ENCODE measurements around the gene SLC35A2. TPM values are rescaled to one million over a fixed set of nuclear protein-coding genes. Genes with fewer than 3 reads are reported as not detected.
A peak's percentile ranks its signal among the peaks of the same experiment; 100 is the strongest.

The SLC35A2 gene
- total RNA-seq, 4 donors from 2014 or later, result 14.0 to 27.9 (median 25.4) TPM

DNA sequence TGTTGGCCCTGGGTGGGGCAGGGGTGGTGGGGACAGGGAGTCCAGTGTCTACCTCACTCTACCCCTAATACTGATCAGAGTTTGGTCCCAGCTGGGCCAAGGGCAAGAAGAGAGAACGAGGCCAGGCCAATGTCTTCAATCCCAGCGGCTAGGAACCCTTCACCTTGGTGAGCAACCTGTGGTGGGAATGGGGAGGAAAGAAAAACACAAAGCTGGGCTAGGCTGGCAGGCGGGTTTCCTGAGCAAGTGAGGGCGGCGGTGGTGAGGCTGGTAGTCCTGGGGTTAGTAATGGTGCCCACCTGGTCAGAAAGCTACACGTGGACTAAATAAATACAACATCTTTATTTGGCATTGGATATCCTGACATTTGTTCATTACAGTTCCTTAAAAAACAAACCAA lies 8.2 kb downstream of the SLC35A2 start:
- intact Hi-C loops (cut with DNase I; ENCODE audit: low total_unique reads), result no loop called here
- WGBS, 2 donors, result 84 to 86% methylated on average over 6 of the region's 6 CpGs
- no peak overlapping the region for H3K4me3 ChIP-seq (ENCODE audit: low read depth, poor library complexity, severe bottlenecking)
- no peak for TF ChIP-seq POLR2A (IDR thresholded peaks at IDR 0.05)
- TF ChIP-seq, protein P1, sequence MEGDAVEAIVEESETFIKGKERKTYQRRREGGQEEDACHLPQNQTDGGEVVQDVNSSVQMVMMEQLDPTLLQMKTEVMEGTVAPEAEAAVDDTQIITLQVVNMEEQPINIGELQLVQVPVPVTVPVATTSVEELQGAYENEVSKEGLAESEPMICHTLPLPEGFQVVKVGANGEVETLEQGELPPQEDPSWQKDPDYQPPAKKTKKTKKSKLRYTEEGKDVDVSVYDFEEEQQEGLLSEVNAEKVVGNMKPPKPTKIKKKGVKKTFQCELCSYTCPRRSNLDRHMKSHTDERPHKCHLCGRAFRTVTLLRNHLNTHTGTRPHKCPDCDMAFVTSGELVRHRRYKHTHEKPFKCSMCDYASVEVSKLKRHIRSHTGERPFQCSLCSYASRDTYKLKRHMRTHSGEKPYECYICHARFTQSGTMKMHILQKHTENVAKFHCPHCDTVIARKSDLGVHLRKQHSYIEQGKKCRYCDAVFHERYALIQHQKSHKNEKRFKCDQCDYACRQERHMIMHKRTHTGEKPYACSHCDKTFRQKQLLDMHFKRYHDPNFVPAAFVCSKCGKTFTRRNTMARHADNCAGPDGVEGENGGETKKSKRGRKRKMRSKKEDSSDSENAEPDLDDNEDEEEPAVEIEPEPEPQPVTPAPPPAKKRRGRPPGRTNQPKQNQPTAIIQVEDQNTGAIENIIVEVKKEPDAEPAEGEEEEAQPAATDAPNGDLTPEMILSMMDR (IDR thresholded peaks at IDR 0.05), result no peak
- no peak for DNase-seq (ENCODE audit: low spot score in 2 of 2)

DNA sequence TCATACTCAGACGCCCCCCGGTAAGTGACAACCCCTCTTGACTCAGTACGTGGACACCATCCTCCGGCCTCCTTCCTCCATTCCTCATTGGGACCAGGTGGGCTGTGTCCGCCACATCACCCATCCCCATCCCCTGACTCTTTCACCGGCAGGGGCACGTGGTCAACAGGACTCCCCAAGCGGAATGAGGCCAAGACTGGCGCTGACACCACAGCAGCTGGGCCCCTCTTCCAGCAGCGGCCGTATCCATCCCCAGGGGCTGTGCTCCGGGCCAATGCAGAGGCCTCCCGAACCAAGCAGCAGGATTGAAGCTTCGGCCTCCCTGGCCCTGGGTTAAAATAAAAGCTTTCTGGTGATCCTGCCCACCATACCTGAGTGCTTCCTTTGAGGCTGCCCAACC lies 8.7 kb downstream of the SLC35A2 start:
- no peak for TF ChIP-seq POLR2A (IDR thresholded peaks at IDR 0.05)
- TF ChIP-seq, protein P1 (IDR thresholded peaks at IDR 0.05), result no peak
- no peak overlapping the region for H3K4me3 ChIP-seq (ENCODE audit: low read depth, poor library complexity, severe bottlenecking)
- 81 to 82% methylated on average over 5 to 14 of the region's 14 CpGs for WGBS, 2 donors
- DNase-seq (ENCODE audit: low spot score in 2 of 2), result no peak
- intact Hi-C loops (cut with DNase I; ENCODE audit: low total_unique reads), result no loop called here

DNA sequence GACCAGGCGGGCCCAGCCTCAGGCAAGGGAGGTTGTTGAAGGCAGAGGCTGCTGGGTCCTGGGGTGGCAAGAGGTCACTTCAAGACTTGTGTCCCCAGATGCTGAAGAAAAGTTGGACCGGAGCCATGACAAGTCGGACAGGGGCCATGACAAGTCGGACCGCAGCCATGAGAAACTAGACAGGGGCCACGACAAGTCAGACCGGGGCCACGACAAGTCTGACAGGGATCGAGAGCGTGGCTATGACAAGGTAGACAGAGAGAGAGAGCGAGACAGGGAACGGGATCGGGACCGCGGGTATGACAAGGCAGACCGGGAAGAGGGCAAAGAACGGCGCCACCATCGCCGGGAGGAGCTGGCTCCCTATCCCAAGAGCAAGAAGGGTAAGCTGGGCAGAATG lies 9.3 kb downstream of the SLC35A2 start:
- WGBS, 2 donors, result 89 to 93% methylated on average over 20 of the region's 20 CpGs
- TF ChIP-seq POLR2A (IDR thresholded peaks at IDR 0.05), result no peak
- TF ChIP-seq, protein P1 (IDR thresholded peaks at IDR 0.05), result no peak
- no peak for DNase-seq (ENCODE audit: low spot score in 2 of 2)
- no peak overlapping the region for H3K4me3 ChIP-seq (ENCODE audit: low read depth, poor library complexity, severe bottlenecking)
- intact Hi-C loops (cut with DNase I; ENCODE audit: low total_unique reads), result no loop called here

DNA sequence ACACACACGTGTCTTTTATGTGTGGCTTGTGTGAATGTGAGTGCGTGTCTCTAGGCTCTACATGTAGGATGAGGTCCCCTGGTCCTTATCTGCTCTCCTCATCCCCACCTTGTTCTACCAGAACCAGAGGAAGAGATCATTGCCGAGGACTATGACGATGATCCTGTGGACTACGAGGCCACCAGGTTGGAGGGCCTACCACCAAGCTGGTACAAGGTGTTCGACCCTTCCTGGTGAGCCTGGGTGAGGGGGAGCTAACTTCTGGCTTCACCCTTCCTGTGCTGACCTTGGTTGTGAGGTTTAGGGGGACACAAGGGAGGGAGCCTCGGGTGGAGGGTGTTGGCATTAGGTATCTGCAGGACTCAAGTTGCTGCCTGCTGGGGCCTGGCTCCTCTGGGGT lies 10.4 kb downstream of the SLC35A2 start:
- WGBS, 2 donors, result 84 to 93% methylated on average over 6 to 7 of the region's 7 CpGs
- TF ChIP-seq POLR2A (IDR thresholded peaks at IDR 0.05), result no peak
- TF ChIP-seq, protein P1 (IDR thresholded peaks at IDR 0.05), result no peak
- DNase-seq (ENCODE audit: low spot score in 2 of 2), result no peak
- H3K4me3 ChIP-seq (ENCODE audit: low read depth, poor library complexity, severe bottlenecking), result no peak overlapping the region
- intact Hi-C loops (cut with DNase I; ENCODE audit: low total_unique reads), result no loop called here

DNA sequence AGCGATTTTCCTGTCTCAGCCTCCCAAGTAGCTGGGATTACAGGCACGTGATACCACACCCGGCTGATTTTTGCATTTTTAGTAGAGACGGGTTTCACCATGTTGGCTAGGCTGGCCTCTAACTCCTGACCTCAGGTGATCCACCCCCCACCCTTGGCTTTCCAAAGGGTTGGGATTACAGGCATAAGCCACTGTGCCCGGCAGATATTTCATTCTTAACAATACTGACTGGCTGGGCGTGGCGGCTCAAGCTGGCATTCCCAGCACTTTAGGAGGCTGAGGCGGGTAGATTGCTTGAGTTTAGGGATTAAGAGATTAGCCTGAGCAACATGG lies 12.4 kb downstream of the SLC35A2 start:
- no peak for DNase-seq (ENCODE audit: low spot score in 2 of 2)
- TF ChIP-seq, protein P1 (IDR thresholded peaks at IDR 0.05), result no peak
- TF ChIP-seq POLR2A (IDR thresholded peaks at IDR 0.05), result no peak
- H3K4me3 ChIP-seq (ENCODE audit: low read depth, poor library complexity, severe bottlenecking), result no peak overlapping the region
- intact Hi-C loops (cut with DNase I; ENCODE audit: low total_unique reads), result no loop called here
- 44 to 72% methylated on average over 8 of the region's 8 CpGs for WGBS, 2 donors

DNA sequence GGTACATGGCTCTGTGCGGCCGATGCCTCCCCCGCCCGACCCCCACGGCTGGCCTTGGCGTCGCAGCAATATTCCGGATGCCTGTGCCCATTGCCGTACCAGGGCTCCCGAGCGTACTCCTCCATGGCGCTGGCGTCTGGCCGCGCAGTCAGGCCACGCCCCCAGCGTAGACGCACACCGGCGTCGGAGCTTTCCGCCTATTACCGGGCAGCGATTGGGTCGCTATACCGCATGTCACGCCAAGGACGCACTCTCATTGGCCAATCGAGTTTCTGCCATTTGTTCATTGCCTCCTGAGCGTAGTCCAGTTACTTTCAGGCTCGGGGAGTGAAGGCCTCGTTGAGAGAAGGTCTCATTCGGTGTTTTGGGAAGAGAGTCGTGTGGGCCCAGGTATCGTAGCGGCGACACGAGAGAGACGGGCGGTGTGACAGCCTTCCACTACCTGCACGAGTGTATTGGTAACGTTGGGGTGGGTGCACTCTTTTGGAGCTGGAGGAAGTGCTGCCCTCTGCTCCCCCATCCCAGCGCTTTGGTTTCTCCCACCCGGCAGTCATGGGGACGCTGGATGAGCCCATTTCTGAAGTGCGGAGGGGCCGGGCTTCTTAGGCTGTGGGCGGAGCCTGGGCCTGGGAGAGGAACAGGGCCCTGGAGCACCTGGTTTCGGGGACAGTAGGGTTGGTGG lies 13.7 kb downstream of the SLC35A2 start, which contains the start of the genes PQBP1 and TIMM17B:
PQBP1 (plus strand) TSS at position 306 of the 682 bp plus-strand sequence. CDS start 580 bp downstream, outside the sequence.
TIMM17B (minus strand) TSS at position 144 of the 682 bp plus-strand sequence; CDS start at position 125, 19 bp downstream.
- TF ChIP-seq, protein P1 (IDR thresholded peaks at IDR 0.05), result no peak
- peak in 1 of 2 donors; percentile 12 for TF ChIP-seq POLR2A (IDR thresholded peaks at IDR 0.05)
- 0 to 42% methylated on average over 30 to 35 of the region's 49 CpGs for WGBS, 2 donors
- H3K4me3 ChIP-seq (ENCODE audit: low read depth, poor library complexity, severe bottlenecking), result peak within 1 kb of the TSS; percentile 50
- DNase-seq (ENCODE audit: low spot score in 2 of 2), result peak; percentile 91 to 97
- intact Hi-C loops (cut with DNase I; ENCODE audit: low total_unique reads), result no loop called here
